Small intestine (tissue), 7 donors: ENCODE results near the gene KCNIP2. TPM values are rescaled to one million over a fixed set of nuclear protein-coding genes. Genes with fewer than 3 reads are reported as not detected.
A peak's percentile ranks its signal among the peaks of the same experiment; 100 is the strongest.

Source experiments
- DNase-seq, 2 donors: peaks; one replicate each; pipeline versions ENCODE4 v3.0.0 to v3.0.0-alpha.2; 2013
- FAIRE-seq: peaks from 2 replicates; lab custom pipeline; 2012; peaks lifted over from hg19 to GRCh38; lab: Jason Lieb, UNC
- H3K27ac ChIP-seq, 3 donors: one replicate each; pipeline ENCODE4 v1.5.1; 2013; ENCODE audit warnings: low read length in 2 of 3, mild to moderate bottlenecking in 2 of 3, control low read depth in 1 of 3, inconsistent platforms in 1 of 3, low read depth in 1 of 3, moderate library complexity in 1 of 3
- H3K27me3 ChIP-seq, 3 donors: one replicate each; pipeline ENCODE4 v1.6.1; 2013; ENCODE audit warnings: low read length in 3 of 3, inconsistent platforms in 1 of 3; ENCODE audit not compliant: control insufficient read depth in 3 of 3, insufficient read depth in 3 of 3
- H3K36me3 ChIP-seq, 3 donors: one replicate each; pipeline ENCODE4 v1.6.1; 2013; ENCODE audit warnings: low read length in 3 of 3, inconsistent platforms in 1 of 3, low read depth in 1 of 3, mild to moderate bottlenecking in 1 of 3, moderate library complexity in 1 of 3; ENCODE audit not compliant: control insufficient read depth in 3 of 3, insufficient read depth in 2 of 3
- H3K4me1 ChIP-seq, 3 donors: one replicate each; pipeline ENCODE4 v1.6.1; 2013; ENCODE audit warnings: low read length in 2 of 3, inconsistent platforms in 1 of 3, low read depth in 1 of 3, mild to moderate bottlenecking in 1 of 3, moderate library complexity in 1 of 3; ENCODE audit not compliant: control insufficient read depth in 3 of 3, insufficient read depth in 2 of 3
- H3K4me3 ChIP-seq, 3 donors: one replicate each; pipeline ENCODE4 v1.5.1; 2013; ENCODE audit warnings: low read length in 3 of 3, control low read depth in 1 of 3, inconsistent platforms in 1 of 3, low read depth in 1 of 3, mild to moderate bottlenecking in 1 of 3, moderate library complexity in 1 of 3
- H3K9me3 ChIP-seq, 2 donors: one replicate each; pipeline ENCODE4 v1.6.1; 2013; ENCODE audit warnings: low read depth in 1 of 2, low read length in 1 of 2; ENCODE audit not compliant: control insufficient read depth in 2 of 2, insufficient read depth in 1 of 2
- WGBS, 3 donors: extraction: QIAGEN DNeasy Blood & Tissue Kit; methylation state at CpG; one replicate each; pipeline ENCODE4 v1.1.7; 2013; 5-methylcytosine and 5-hydroxymethylcytosine counted together
- polyA plus RNA-seq, 4 donors: library from polyadenylated mRNA; stranded (reverse) in 3 of 4; unstranded in 1 of 4; fragments of 200-250 nt in 3 of 4; fragments of 120-200 nt in 1 of 4; gene quantifications; one replicate each; pipeline versions ENCODE4 v1.2.1 to v1.2.3, GENCODE V29; 2013
- donor health status: healthy with polysubstance abuse.
- donor health status: control.
- donor health status: control.
- donor health status: Bipolar disorder and iron deficiency.
- donor health status: healthy.

Gene KCNIP2
- polyA plus RNA-seq, 4 donors = 2.5 to 14.9 (median 3.4) TPM

- peaks cover 0 to 5% (median 0%) of the 10 kb centered on the region in 3 donors for H3K36me3 ChIP-seq
- DNase-seq (no peak), FAIRE-seq (no peak)
- H3K27ac ChIP-seq = peak overlapping the region in 1 of 3 donors; percentile 18
- H3K27me3 ChIP-seq = no peaks in the 10 kb centered on the region
- 66 to 82% (median 69%) methylated on average over 3 of the region's 3 CpGs for WGBS, 3 donors
- H3K9me3 ChIP-seq = peaks cover 0 to 9% of the 10 kb centered on the region in 2 donors
- H3K4me1 ChIP-seq = no peaks in the 10 kb centered on the region
- no peak overlapping the region for H3K4me3 ChIP-seq
These were observed 15.3 kb upstream of the KCNIP2 start for GRCh38 chr10:101858723-101859500.

- no peak for FAIRE-seq
- DNase-seq = no peak
- H3K4me3 ChIP-seq = no peak overlapping the region
- peaks cover 0 to 7% (median 0%) of the 10 kb centered on the region in 3 donors for H3K36me3 ChIP-seq
- H3K27me3 ChIP-seq = no peaks in the 10 kb centered on the region
- H3K4me1 ChIP-seq = no peaks in the 10 kb centered on the region
- no peak overlapping the region for H3K27ac ChIP-seq
- WGBS, 3 donors = 68 to 98% (median 96%) methylated on average over 1 of the region's 1 CpG
- H3K9me3 ChIP-seq = peaks cover 0 to 9% of the 10 kb centered on the region in 2 donors
These were observed 14.3 kb upstream of the KCNIP2 start for GRCh38 chr10:101857802-101858476.

- peaks cover 0 to 4% of the 10 kb centered on the region in 2 donors for H3K9me3 ChIP-seq
- no peak for FAIRE-seq
- no peaks in the 10 kb centered on the region for H3K27me3 ChIP-seq
- no peak overlapping the region for H3K27ac ChIP-seq
- H3K4me1 ChIP-seq = no peaks in the 10 kb centered on the region
- no peak for DNase-seq
- H3K36me3 ChIP-seq = peaks cover 0 to 7% (median 0%) of the 10 kb centered on the region in 3 donors
- no peak overlapping the region for H3K4me3 ChIP-seq
These were observed 13.0 kb upstream of the KCNIP2 start for GRCh38 chr10:101856626-101857025.

GRCh38 chr10:101851411-101852116, 8.0 kb upstream of the KCNIP2 start:
- FAIRE-seq (no peak), DNase-seq (no peak)
- Histone ChIP-seq H3K27ac (no peak overlapping the region), H3K9me3 (no peaks in the 10 kb centered on the region), H3K36me3 (peaks cover 0 to 42% (median 8%) of the 10 kb centered on the region in 3 donors), H3K4me1 (no peaks in the 10 kb centered on the region), H3K4me3 (no peak overlapping the region), H3K27me3 (no peaks in the 10 kb centered on the region)
- 76 to 96% (median 90%) methylated on average over 4 of the region's 4 CpGs for WGBS, 3 donors

GRCh38 chr10:101850749-101851148, 7.1 kb upstream of the KCNIP2 start:
- FAIRE-seq (no peak), DNase-seq (no peak)
- H3K9me3 ChIP-seq = no peaks in the 10 kb centered on the region
- no peak overlapping the region for H3K4me3 ChIP-seq
- H3K36me3 ChIP-seq = peaks cover 0 to 49% (median 8%) of the 10 kb centered on the region in 3 donors
- no peaks in the 10 kb centered on the region for H3K4me1 ChIP-seq
- 85 to 93% (median 92%) methylated on average over 3 of the region's 3 CpGs for WGBS, 3 donors
- no peak overlapping the region for H3K27ac ChIP-seq
- H3K27me3 ChIP-seq = no peaks in the 10 kb centered on the region

GRCh38 chr10:101848894-101849351, 5.3 kb upstream of the KCNIP2 start:
- WGBS, 3 donors = 70 to 85% (median 81%) methylated on average over 3 of the region's 3 CpGs
- no peak for FAIRE-seq
- no peak overlapping the region for H3K27ac ChIP-seq

GRCh38 chr10:101848408-101848807, 4.8 kb upstream of the KCNIP2 start:
- no peaks in the 10 kb centered on the region for H3K9me3 ChIP-seq
- 73 to 84% (median 82%) methylated on average over 4 of the region's 4 CpGs for WGBS, 3 donors
- DNase-seq (no peak), FAIRE-seq (no peak)
- no peaks in the 10 kb centered on the region for H3K27me3 ChIP-seq
- no peak overlapping the region for H3K4me3 ChIP-seq
- no peak overlapping the region for H3K27ac ChIP-seq
- H3K4me1 ChIP-seq = peaks cover 0 to 3% (median 0%) of the 10 kb centered on the region in 3 donors
- peaks cover 0 to 56% (median 8%) of the 10 kb centered on the region in 3 donors for H3K36me3 ChIP-seq

More at GRCh38 chr10:101848894-101849351, 5.3 kb upstream of the KCNIP2 start:
- Histone ChIP-seq H3K4me3 (no peak overlapping the region), H3K9me3 (no peaks in the 10 kb centered on the region), H3K36me3 (peaks cover 0 to 57% (median 8%) of the 10 kb centered on the region in 3 donors), H3K4me1 (peaks cover 0 to 3% (median 0%) of the 10 kb centered on the region in 3 donors), H3K27me3 (no peaks in the 10 kb centered on the region)
- DNase-seq = no peak

- Histone ChIP-seq H3K36me3 (peaks cover 0 to 50% (median 8%) of the 10 kb centered on the region in 3 donors), H3K27me3 (peaks cover 0 to 3% (median 0%) of the 10 kb centered on the region in 3 donors), H3K4me1 (peaks cover 3 to 12% (median 5%) of the 10 kb centered on the region in 3 donors), H3K4me3 (no peak overlapping the region), H3K9me3 (no peaks in the 10 kb centered on the region), H3K27ac (no peak overlapping the region)
- FAIRE-seq (no peak), DNase-seq (no peak)
- WGBS, 3 donors = 95 to 97% (median 95%) methylated on average over 3 of the region's 3 CpGs
These were observed 2.3 kb upstream of the KCNIP2 start for GRCh38 chr10:101845893-101846292.
